ENCODE measurements around the gene PXDN.
"Not testable (repeated sequence)": the region's sequence is repeated elsewhere in the genome, so short reads cannot be mapped to it uniquely, and the experiment has no call there.

PXDN gene

DNA sequence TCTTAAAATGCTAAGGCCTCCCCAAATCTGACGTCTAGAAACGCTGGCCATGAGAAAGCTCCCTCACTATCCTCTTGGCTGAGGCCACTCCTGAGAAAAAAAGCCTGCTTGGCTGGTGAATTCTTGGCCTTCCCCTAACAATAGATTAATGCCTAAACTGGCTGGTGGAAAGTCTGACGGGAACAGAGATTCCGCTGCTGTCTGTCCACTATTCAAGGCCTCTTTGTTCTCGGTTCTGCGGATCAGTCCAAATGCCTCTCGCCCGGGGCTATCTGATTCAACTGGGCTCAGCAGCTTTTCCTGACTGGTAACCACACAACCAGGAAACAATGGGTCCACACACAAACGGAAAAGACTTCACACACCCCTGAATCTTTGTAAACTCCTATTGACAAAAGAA is 27.2 kb downstream of the PXDN start:
- no peak for DNase-seq

DNA sequence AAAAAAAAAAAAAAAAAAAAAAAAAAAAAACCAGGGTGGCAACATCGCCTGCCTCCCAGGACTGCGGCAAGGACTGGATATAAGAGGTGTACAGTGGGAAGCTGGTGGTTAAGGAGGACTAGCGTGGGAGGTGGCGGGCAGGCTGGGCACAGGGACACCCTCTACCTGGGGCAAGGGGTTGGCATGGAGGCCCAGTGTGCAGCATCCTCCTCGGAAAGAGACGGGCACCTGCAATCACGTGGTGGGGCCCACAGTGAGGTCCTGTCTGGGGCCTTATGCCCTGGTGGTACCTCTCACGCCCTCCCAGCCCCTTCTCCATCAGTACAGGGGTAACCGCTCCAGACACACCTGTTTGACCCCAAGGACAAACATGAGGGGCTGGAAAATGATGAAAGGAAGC is 27.9 kb downstream of the PXDN start:
- no peak for DNase-seq

DNA sequence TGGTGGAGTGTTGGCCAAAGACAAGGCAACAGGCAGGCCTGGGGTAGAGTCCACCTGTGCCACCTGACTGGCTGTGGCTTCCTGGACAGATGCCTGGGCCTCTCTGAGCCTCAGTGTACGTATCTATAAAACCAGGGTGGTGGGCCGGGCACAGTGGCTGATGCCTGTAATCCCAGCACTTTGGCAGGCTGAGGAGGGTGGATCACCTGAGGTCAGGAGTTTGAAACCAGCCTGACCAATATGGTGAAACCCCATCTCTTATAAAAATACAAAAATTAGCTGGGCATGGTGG is 28.4 kb downstream of the PXDN start:
- DNase-seq = not testable (repeated sequence)

DNA sequence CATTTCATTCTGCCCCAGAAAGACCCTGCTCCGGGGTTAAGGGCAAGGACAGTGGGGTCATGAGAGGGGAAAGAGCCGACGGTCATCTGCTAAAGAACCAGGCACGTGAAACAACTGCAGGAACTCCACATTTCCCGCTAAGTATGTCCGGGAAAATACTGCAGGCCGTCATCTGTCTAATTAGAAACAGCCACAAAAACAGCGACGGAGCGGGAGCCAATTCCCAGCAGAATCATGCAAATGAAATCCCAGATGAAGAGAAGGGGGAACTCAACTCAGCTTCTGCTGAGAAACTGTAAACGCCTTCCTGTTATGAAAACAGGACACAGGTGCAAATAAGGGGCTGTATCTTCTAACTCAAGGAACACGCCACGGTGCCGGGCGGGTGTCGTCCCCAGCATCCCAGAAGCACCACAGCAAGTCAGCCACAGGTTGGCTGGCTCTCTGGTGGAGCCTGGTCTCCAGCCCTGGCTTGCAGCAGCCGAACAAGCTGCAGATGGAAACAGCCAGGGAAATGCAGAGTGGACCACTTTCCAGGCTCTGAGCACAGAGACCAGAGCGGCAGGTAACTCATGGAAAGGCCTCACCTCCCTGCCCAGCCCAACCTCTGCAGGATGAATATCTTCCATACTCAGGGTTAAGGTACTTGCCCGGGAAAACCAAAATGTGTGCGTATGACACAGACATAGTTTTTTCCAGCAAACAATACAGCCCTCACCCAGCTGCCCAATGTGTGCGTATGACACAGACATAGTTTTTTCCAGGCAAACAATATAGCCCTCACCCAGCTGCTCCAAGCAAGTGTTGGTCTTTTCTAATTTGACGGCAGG is 28.9 kb downstream of the PXDN start:
- no peak for DNase-seq

DNA sequence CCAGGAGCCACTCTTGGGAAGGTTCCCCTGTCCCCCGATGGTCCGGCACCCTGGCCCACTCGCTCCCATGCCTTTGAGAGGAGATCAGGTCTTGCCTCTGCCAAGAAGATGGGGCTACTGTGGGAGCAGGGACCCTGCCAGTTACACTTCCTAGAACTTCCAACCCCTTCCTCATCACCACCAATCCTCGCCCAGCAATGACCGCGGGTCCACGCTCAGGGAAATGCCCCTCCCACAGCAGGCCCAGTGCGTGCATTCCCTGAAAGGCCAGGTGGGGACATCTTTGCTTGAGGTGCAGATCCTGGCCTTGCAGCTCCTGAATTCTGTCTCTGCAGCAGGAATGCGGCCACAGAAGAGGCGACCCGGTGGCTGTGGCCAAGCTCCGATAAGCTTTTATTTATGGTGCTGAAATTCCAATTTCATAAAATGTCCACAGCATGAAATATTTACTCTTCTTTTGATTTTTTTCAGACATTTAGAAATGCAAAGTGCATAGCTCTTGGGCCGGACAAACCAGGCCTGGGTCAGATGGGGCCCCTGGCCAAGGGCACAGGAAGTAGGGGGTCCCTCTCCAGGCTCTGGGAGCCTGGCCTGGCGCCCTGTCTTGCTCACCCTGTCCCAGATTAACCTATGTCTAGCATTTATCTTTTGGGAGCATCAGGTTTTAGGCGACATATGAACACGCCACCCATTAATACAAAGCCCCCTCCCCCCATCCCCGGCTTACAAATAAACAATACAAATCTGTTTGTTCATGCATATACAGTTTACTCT is 29.8 kb downstream of the PXDN start:
- DNase-seq = no peak

DNA sequence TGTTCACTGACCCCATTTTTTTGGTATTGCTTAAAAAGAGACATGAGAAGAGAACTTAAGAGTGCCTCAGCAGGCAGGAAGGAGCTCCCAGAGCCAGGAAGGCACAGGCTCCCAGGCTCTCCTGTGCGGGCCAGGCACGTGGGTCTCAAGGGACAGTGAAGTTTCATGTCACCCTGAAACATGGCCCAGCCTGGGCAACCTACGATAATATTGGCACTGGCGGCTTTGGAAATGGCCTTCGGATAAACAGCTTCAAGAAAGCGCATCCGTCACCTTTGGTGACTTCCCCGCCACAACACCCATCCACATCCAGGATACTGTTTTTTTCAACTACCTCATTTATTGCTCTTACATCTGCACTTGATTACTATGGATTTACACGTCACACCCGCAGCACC is 30.5 kb downstream of the PXDN start:
- no peak for DNase-seq

DNA sequence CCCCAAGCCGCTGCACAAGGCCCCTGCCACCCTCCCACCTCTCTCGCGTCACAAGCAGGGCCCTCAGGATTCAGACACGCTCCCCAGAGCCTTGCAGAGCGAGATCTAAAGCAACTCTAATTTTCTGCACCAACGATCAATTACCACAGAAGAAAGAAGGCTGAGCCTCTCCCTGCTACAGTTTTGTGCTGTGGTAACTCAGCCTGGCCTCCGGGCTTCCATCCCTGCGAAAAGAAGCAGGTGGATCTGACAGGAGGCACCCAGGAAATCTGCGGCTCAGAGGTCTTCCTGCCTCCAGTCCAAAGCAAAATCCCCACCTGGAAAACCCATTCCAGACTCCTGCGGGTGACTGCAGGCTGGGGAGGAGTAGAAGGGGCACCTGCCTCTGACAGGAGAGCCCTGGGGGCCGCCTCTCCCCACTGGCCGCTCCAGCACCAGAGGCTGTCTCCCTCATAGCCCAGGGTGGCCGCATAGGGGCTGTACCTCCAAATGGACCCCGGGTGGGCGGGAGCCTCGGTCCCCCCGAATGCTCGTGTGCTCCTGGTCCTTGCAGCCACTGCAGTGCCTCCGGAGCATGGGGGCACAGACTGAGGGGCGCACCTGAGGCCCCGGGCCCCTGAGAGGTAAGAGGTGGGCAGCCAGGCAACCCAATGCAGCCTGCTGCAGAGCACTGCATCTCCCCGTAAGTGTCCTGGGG is 31.0 kb downstream of the PXDN start:
- no peak for DNase-seq

DNA sequence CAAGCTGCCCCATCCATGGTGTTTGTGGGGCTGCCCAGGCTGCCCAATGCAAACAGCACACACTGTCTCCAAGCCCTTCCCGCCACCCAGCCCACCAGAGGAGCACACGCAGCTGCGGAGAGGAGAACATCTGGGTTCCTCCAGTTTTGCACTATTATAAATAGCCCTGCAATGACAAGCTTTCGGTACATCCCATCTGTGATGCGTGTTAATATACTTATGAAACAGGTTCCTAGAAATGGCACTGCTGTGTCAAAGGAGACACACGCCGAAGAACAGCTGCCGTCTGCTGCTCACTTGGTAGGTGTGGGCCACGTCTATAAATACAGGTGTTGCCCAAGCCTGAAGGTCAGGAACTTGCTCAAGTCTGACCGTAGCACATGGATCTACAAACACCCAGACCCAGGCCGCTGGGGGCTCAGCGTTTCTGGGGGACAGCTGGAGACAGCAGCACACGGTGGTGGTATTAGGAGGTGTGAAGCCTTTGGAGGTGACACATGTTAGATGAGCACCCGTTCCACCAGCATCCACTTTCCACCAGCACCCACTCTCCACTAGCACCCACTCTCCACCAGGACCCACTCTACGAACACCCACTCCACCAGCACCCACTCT is 34.3 kb downstream of the PXDN start:
- DNase-seq = no peak

DNA sequence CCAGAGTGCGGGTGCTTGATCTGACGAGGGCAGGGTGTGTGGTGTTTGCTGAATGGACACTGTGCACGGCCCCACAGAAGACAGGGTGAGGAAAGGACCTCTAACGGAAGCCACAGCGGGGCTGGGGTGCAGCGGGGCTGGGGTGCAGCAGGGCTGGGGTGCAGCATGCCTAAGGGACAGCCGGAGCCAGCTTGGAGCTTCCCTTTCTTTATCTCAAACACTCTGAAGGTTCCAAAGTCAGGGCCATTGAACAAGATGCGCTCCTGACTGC is 35.0 kb downstream of the PXDN start:
- DNase-seq = no peak

DNA sequence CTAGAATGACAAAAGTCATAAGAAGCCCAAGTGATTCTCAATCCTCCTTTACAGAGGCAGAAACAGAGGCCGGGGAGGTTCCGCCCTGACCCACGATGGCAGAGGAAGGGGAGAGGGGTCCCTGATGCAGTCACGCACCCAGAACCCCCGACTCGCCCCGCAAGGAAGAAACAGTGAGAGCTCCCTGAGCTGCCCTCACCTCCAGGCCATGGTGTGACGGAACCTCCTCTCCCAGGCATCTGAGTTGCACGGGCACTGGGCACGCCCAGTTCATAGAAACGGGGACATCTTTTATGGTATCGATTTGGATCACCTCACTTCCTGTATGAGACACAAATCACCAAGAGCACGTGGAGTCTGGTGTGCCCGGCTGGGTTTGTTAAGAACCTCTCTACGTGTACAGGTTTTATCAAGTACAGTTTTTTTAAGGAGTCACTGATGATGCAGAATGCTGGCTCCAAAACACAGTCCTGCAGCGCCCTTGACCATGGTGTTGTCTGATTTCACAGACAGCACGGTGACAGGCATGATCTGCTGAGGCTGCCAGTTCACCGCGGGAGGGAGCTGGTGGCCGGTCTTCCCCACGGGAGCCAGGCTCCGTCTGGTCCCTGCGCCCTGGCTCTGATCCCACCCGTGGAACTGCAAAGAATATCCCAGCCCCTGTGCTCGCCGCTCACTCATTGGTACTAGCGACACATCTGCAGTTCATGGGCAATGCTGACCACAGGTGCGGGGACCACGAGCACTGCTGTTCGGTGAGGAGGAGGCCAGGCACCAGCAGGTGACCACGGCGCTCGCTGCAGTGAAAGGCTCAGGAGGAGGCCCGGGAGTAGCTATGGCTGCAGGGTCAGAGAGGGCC is 35.6 kb downstream of the PXDN start:
- no peak for DNase-seq

DNA sequence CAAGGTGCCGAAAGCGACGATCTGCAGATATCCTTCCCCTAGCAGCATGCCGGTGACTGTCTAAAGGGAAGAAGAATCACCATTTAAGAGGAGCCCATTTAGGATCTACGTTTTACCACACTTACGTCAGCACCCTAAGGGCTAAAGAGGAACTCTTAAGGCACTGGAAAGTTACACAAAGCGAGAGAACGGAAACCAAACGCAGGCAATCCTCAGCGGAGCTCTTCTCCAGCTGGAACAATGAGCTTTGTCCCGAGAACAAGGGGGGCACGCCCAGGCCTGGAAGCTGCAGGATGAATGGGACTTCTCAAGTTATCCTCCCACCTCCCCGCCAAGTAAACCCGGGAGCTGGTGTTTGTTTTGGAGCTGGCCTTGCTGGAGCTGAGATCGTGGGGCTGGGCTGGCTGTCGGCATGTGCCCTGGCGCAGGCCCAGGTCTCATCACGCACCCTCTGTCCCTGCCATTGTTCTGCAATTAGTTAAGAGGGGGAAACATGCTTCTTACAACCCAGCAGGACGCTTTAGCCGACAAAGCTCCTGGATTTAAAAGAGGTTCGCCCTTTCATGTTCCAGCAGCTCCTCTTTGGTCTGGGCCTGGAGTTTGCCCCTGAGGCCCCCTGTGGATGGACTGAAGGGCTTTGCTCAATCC is 36.4 kb downstream of the PXDN start:
- DNase-seq = no peak

DNA sequence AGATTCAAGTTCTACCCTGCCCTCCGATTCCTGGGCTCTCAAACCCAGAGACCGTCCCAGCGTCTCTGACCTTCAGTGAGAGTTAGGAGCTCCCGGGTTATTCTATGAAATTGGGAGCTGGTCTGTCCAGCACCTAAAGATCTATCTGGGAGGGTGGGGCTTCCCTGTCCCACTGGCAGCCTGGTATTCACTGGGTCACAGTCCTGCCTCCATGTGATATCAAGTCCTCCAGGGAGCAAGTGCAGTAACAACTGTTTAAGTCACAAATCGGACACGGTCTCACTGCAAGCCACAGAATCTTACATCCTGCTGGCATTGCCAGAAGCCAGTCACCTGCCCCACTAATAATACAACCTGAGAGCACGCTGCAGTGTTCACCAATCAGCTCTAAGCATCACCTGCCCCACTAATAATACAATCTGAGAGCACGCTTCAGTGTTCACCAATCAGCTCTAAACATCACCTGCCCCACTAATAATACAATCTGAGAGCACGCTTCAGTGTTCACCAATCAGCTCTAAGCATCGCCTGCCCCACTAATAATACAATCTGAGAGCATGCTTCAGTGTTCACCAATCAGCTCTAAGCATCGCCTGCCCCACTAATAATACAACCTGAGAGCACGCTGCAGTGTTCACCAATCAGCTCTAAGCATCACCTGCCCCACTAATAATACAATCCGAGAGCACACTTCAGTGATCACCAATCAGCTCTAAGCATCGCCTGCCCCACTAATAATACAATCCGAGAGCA is 38.0 kb downstream of the PXDN start:
- DNase-seq = not testable (repeated sequence)

DNA sequence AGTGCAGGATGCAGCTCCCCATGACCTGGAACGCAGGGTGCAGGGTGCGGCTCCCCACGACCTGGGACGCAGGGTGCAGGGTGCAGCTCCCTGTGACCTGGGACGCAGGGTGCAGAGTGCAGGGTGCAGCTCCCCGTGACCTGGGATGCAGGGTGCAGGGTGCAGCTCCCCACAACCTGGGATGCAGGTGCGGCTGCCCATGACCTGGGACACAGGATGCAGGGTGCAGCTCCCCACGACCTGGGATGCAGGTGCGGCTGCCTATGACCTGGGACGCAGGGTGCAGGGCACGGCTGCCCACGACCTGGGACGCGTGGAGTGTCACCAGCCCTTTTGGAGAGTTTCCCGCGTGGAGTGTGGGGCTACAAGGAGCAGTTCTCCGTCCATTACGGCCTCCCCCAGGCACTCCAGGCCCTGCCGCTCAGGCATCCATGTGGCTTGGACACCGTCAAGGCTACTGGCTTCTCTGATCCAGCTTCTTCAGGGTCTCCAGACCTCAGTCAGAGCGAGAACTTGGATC is 38.7 kb downstream of the PXDN start:
- DNase-seq = no peak

DNA sequence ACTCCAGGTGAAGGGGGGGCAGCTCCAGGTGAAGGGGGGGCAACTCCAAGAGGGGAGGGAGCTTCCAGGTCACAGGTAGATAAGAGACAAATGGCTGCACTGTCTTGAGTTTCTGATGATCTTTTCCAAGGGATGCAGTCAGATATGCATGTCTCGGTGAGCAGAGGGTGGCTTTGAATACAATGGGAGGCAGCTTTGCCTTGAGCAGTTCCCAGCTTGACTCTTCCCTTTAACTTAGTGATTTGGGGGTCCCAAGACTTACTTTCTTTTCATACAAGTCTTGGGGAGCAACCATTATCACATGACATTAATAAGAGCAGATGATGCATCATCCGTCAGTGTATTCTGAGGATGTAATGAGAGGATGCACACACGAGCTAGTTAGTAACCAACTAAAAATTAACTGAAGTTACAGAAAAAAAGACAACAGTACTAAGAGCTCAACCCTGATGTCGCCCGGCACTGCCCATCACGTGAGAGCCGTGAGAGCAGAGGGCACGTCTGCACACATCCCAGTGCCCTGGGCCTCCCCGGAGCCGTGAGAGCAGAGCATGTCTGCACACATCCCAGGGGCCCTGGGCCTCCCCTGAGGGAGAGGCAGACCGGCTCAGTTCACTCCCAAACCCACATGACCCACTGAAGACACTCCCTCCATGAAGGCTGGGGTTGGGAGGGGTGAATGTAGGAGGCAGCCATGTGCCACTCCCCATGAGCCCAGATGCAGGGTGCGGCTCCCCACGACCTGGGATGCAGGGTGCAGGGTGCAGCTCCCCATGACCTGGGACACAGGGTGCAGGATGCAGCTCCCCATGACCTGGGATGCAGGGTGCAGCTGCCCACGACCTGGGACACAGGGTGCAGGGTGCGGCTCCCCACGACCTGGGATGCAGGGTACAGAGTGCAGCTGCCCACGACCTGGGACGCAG is 39.4 kb downstream of the PXDN start:
- no peak for DNase-seq

DNA sequence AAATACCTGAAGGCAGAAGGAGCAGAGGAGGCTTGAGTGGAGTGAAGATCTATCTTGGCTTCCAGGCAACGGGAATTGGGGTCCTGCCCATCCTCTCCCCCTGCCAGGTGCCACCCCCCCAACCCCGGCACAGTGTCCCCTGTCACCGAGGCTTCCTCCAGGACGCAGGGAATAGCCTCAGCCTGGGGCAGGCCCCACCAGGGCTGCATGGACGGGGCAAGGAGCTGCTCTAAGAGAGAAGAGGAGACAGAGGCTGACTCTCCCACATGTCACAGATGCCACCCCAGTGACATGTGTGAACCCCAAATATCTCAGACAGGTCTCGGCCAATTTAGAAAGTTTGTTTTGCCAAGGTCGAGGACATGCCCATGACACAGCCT is 42.1 kb downstream of the PXDN start:
- DNase-seq = no peak

DNA sequence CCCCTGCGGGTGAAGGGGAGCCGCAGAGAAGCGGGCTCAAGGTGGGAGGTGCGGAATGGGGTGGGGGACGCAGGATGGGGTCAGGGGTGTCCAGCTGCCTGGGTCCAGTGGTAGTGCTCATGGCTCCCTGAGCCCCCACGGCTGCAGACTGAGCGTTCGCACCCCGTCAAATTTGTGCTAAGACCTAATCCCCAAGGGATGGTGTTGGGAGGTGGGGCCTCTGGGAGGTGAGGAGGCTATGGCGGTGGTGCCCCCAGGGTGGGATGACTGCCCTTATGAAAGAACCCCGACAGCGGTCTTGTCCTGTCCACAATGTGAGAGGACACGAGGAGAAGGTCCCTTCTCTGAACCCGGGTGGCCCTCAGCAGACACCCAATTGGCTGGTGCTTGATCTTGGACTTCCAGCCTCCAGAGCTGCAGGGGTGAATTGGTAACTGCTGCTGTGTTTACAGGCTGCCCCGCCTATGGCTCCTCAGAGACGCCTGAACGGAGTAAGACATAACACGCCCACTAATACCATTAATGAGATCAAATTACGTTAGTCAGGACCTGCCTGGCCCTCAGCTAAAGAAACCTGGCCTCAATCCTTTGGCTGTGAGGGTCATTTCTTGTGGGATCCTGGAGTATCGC is 42.6 kb downstream of the PXDN start:
- DNase-seq = no peak

DNA sequence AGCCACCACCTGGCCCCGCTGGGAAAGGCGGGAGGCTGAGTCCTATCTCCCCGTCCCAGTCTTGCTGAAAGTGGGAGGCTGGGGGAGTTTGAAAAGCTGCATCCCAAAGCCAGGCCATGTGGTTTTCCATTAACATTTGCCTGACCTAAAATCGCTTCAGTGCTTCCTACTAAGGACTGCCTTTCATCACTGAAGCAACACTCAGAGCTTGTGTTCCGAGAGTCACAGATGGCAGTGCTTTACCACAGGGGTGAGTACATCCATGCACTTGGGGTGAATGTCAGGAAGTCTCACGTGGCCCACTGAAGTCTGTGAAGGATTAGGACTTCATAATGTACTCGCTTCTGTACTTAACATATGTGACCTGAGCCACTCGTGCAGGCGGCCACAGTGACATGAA is 43.3 kb downstream of the PXDN start:
- no peak for DNase-seq

DNA sequence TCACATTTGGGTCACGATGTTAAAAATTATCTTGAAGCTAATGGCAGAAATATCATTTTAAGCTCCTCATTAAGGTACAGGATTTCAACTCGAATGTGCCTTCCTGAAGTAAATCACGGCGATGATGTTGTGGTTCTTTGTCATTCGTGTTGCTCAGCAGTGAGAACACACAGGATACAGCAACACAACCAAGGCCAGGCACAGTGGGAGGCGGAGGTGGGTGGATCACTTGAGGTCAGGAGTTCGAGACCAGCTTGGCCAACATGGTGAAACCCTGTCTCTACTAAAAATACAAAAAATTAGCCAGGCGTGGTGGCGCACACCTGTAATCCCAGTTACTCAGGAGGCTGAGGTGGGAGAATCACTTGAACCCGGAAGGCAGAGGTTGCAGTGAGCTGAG is 43.9 kb downstream of the PXDN start:
- not testable (repeated sequence) for DNase-seq

DNA sequence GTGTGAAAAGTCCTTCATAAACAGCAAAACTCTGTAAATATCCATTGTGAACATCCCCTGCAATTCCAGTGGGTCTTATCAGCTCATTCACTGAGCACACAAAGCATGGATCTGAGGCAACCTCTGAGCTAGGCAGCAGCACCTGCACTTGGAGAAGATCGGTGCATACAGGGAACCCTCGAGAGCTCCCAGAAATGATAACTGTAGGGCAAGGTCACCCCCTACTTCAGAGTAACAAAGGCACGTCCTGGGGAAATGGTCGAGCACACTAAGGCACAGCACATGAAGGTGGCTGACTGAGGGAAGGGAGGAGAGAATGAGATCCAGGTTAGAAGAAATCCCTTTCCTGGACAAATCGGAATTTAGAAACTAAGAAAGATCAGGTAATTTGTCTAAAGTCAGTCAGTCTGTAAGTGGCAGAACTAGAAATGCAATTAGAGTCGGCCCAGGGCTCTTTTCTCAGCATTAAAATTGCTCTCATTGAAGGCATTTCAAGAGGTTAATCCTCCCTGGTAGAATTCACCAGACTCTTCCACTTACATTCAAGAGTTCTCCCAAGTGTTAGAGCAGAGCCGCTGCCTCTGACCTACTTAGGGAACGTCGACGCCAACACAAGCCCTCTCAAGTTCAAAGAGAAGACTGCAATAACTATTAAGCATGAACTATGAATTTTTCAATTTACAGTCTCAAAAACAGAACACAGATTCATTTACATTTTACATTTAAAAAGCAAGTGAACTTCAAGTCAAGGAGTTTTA is 45.9 kb downstream of the PXDN start:
- no peak for DNase-seq
